ENCODE data around the gene DPYSL5.

DNA sequence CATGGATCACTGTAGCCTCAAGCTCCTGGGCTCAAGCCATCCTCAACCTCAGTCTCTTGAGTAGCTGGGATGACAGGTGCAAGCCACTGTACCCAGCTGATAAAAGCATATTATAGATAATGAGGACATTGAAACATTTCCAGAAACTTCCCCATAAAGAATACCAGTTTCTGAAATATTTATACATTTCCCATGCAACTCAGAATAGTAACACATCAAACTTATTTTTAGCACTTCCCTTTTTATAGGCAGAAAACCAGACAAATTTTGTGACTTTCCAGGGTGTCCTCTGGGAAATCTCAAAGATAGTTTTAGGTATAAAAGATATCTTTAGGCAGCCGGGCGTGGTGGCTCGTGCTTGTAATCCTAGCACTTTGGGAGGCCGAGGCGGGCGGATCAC is 25.1 kb upstream of the DPYSL5 start:
- TF ChIP-seq, protein P1, sequence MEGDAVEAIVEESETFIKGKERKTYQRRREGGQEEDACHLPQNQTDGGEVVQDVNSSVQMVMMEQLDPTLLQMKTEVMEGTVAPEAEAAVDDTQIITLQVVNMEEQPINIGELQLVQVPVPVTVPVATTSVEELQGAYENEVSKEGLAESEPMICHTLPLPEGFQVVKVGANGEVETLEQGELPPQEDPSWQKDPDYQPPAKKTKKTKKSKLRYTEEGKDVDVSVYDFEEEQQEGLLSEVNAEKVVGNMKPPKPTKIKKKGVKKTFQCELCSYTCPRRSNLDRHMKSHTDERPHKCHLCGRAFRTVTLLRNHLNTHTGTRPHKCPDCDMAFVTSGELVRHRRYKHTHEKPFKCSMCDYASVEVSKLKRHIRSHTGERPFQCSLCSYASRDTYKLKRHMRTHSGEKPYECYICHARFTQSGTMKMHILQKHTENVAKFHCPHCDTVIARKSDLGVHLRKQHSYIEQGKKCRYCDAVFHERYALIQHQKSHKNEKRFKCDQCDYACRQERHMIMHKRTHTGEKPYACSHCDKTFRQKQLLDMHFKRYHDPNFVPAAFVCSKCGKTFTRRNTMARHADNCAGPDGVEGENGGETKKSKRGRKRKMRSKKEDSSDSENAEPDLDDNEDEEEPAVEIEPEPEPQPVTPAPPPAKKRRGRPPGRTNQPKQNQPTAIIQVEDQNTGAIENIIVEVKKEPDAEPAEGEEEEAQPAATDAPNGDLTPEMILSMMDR (IDR thresholded peaks at IDR 0.05), result no peak
- no peak for TF ChIP-seq POLR2AphosphoS5 (IDR thresholded peaks at IDR 0.05)
- TF ChIP-seq EP300 (IDR thresholded peaks at IDR 0.05), result no peak
